IMR-90 (cell line): Measurements from ENCODE around the gene RPA4.

ENCODE experiments used
- CTCF ChIP-seq: conservative IDR thresholded peaks from 2 replicates; pipeline ENCODE4 v1.5.1; 2012; ENCODE audit warnings: mild to moderate bottlenecking, low read depth, low read length, improper control_type of control experiment
- MXI1 ChIP-seq: IDR thresholded peaks from 2 replicates; pipeline ENCODE4 v1.6.1; 2012; ENCODE audit warnings: low read depth, mild to moderate bottlenecking, low read length, moderate library complexity, borderline replicate concordance
- POLR2A ChIP-seq: IDR thresholded peaks from 2 replicates; pipeline ENCODE4 v1.6.1; 2012; ENCODE audit warnings: mild to moderate bottlenecking, low read depth, low read length

- no peak for TF ChIP-seq CTCF
- TF ChIP-seq POLR2A = no peak
- no peak for TF ChIP-seq MXI1
Observed at GRCh38 chrX:96889726-96890125, 6.0 kb downstream of the RPA4 start.
